Panc1 (cell line): ENCODE results near the gene AZGP1. TPM values are rescaled to one million over a fixed set of nuclear protein-coding genes. Genes with fewer than 3 reads are reported as not detected.
"Not testable (repeated sequence)": the region's sequence is repeated elsewhere in the genome, so short reads cannot be mapped to it uniquely, and the experiment has no call there.

Source experiments
- ATAC-seq: fragments of 200-7000 bp; cut with Tn5 transposase; 2 replicates; pipeline ENCODE4 v1.9.1; 2020; ENCODE audit warnings: mild to moderate bottlenecking, moderate library complexity
- BruUV-seq: library from RNA; stranded (reverse); fragments of 400-500 nt; replicated peaks from 2 replicates; lab custom pipeline; 2021; lab: Mats Ljungman, UMichigan
- CTCF ChIA-PET: fragments of 300-600 bp; sonication (Branson Sonifier 250); formaldehyde crosslinking; loops from one replicate; lab custom pipeline; 2022; ENCODE audit warnings: antibody characterized with exemption; lab: Charles Lee
- POLR2A ChIA-PET: fragments of 300-600 bp; sonication (Branson Sonifier 250); formaldehyde crosslinking; loops from one replicate; lab custom pipeline; 2022; ENCODE audit warnings: antibody characterized with exemption; lab: Charles Lee
- DNase-seq: peaks from one replicate; pipeline ENCODE4 v3.0.0-alpha.2; 2010; ENCODE audit warnings: low read depth, low spot score
- H3K27ac ChIP-seq: 2 replicates; pipeline ENCODE4 v1.5.1; 2011; ENCODE audit warnings: mild to moderate bottlenecking, low read length, inconsistent platforms
- H3K27me3 ChIP-seq: fragments of 200-500 bp; sonication (Bioruptor generic); 2 replicates; pipeline ENCODE4 v1.6.0; 2014; ENCODE audit warnings: low read length, inconsistent platforms; ENCODE audit not compliant: control insufficient read depth, insufficient read depth
- H3K36me3 ChIP-seq: fragments of 200-500 bp; sonication (Bioruptor generic); 2 replicates; pipeline ENCODE4 v1.5.1; 2014; ENCODE audit warnings: inconsistent platforms, mild to moderate bottlenecking, low read length, moderate library complexity; ENCODE audit not compliant: control insufficient read depth, insufficient read depth
- H3K4me1 ChIP-seq: 2 replicates; pipeline ENCODE4 v1.5.1; 2011; ENCODE audit warnings: inconsistent platforms, mild to moderate bottlenecking, low read length, moderate library complexity; ENCODE audit not compliant: control insufficient read depth, insufficient read depth
- H3K4me3 ChIP-seq, 2 experiments: 2 replicates each; pipeline ENCODE4 v1.5.1; 2011 to 2012; ENCODE audit warnings: low read depth in 2 of 2, low read length in 2 of 2, mild to moderate bottlenecking in 2 of 2, inconsistent platforms in 1 of 2, moderate library complexity in 1 of 2
- H3K9me3 ChIP-seq: fragments of 200-500 bp; sonication (Bioruptor generic); 2 replicates; pipeline ENCODE4 v1.5.1; 2014; ENCODE audit warnings: low read depth, mild to moderate bottlenecking, inconsistent platforms, low read length, moderate library complexity; ENCODE audit not compliant: control insufficient read depth, insufficient read depth
- POLR2AphosphoS5 ChIP-seq: IDR thresholded peaks from 2 replicates; pipeline ENCODE4 v1.6.1; 2012; ENCODE audit warnings: mild to moderate bottlenecking, low read depth, low read length, moderate library complexity
- SIN3A ChIP-seq: IDR thresholded peaks from 2 replicates; pipeline ENCODE4 v1.6.1; 2012; ENCODE audit warnings: low read depth, mild to moderate bottlenecking, low read length, moderate library complexity, borderline replicate concordance; ENCODE audit not compliant: insufficient read depth
- TCF7L2 ChIP-seq: IDR thresholded peaks from 2 replicates; pipeline ENCODE4 v1.6.1; 2011; ENCODE audit warnings: mild to moderate bottlenecking, low read depth, low read length, inconsistent platforms
- in situ Hi-C: cut with HindIII; loops from 2 replicates; pipeline ENCODE4 v1.10.0; 2016; ENCODE audit warnings: low sequenced_read_pairs, low pct_unique_long_range_greater_than_20kb
- intact Hi-C: fragments of 100-400 bp; cut with micrococcal nuclease; formaldehyde crosslinking; loops from one replicate; pipeline ENCODE4 v1.10.0; 2022; ENCODE audit not compliant: unreplicated experiment
- total RNA-seq: library from RNA; stranded (reverse); gene quantifications from one replicate; pipeline ENCODE4 v1.2.1, GENCODE V29; 2021; ENCODE audit not compliant: unreplicated experiment
- TF ChIP-seq, protein P1 (sequence below), 2 experiments: IDR thresholded peaks; 2 replicates each; pipeline ENCODE4 v1.6.1; 2011 to 2012; ENCODE audit warnings: low read depth in 2 of 2, control low read depth in 1 of 2, low read length in 1 of 2, mild to moderate bottlenecking in 1 of 2, moderate library complexity in 1 of 2; ENCODE audit not compliant: insufficient read depth in 1 of 2
- TF ChIP-seq, protein P2 (sequence below): fragments of 450-650 bp; IDR thresholded peaks from 2 replicates; pipeline ENCODE4 v1.5.1; 2017; ENCODE audit warnings: mild to moderate bottlenecking

The AZGP1 gene
- total RNA-seq, 1 experiment from 2014 or later, result 0.49 TPM

DNA sequence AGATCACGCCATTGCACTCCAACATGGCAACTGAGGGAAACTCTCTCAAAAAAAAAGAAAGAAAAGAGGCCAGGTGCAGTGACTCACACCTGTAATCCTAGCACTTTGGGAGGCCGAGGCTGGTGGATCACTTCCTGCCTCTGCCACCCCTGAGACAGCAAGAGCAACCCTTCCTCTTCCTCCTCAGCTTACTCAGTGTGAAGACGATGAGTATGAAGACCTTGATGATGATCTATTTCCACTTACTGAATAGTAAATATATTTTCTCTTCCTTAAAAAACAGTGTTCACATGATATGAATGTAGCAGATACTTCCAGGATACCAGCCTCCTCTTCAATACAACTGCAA lies 37.5 kb upstream of the AZGP1 start:
- CTCF ChIA-PET, result no interaction called here
- no peaks in the 10 kb centered on the region for H3K9me3 ChIP-seq
- no TSS peak for BruUV-seq
- no peak for DNase-seq
- no peak for ATAC-seq
- H3K4me3 ChIP-seq, result no peak overlapping the region
- no peak overlapping the region for H3K27ac ChIP-seq
- H3K4me1 ChIP-seq, result peaks cover 23% of the 10 kb centered on the region
- H3K36me3 ChIP-seq, result no peaks in the 10 kb centered on the region; the same call in 1 of the 2 replicates
- intact Hi-C loops (no loop called here), in situ Hi-C loops (no loop called here)
- POLR2A ChIA-PET, result no interaction called here
- no peak for TF ChIP-seq POLR2AphosphoS5
- no peak for TF ChIP-seq SIN3A
- TF ChIP-seq, protein P1, sequence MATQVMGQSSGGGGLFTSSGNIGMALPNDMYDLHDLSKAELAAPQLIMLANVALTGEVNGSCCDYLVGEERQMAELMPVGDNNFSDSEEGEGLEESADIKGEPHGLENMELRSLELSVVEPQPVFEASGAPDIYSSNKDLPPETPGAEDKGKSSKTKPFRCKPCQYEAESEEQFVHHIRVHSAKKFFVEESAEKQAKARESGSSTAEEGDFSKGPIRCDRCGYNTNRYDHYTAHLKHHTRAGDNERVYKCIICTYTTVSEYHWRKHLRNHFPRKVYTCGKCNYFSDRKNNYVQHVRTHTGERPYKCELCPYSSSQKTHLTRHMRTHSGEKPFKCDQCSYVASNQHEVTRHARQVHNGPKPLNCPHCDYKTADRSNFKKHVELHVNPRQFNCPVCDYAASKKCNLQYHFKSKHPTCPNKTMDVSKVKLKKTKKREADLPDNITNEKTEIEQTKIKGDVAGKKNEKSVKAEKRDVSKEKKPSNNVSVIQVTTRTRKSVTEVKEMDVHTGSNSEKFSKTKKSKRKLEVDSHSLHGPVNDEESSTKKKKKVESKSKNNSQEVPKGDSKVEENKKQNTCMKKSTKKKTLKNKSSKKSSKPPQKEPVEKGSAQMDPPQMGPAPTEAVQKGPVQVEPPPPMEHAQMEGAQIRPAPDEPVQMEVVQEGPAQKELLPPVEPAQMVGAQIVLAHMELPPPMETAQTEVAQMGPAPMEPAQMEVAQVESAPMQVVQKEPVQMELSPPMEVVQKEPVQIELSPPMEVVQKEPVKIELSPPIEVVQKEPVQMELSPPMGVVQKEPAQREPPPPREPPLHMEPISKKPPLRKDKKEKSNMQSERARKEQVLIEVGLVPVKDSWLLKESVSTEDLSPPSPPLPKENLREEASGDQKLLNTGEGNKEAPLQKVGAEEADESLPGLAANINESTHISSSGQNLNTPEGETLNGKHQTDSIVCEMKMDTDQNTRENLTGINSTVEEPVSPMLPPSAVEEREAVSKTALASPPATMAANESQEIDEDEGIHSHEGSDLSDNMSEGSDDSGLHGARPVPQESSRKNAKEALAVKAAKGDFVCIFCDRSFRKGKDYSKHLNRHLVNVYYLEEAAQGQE (IDR thresholded peaks at IDR 0.05; ENCODE audit: insufficient read depth in 1 of 2, low read depth in 2 of 2, low read length in 1 of 2), result no peak
- TF ChIP-seq, protein P2, sequence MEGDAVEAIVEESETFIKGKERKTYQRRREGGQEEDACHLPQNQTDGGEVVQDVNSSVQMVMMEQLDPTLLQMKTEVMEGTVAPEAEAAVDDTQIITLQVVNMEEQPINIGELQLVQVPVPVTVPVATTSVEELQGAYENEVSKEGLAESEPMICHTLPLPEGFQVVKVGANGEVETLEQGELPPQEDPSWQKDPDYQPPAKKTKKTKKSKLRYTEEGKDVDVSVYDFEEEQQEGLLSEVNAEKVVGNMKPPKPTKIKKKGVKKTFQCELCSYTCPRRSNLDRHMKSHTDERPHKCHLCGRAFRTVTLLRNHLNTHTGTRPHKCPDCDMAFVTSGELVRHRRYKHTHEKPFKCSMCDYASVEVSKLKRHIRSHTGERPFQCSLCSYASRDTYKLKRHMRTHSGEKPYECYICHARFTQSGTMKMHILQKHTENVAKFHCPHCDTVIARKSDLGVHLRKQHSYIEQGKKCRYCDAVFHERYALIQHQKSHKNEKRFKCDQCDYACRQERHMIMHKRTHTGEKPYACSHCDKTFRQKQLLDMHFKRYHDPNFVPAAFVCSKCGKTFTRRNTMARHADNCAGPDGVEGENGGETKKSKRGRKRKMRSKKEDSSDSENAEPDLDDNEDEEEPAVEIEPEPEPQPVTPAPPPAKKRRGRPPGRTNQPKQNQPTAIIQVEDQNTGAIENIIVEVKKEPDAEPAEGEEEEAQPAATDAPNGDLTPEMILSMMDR, result no peak
- TF ChIP-seq TCF7L2, result no peak
- no peaks in the 10 kb centered on the region for H3K27me3 ChIP-seq

DNA sequence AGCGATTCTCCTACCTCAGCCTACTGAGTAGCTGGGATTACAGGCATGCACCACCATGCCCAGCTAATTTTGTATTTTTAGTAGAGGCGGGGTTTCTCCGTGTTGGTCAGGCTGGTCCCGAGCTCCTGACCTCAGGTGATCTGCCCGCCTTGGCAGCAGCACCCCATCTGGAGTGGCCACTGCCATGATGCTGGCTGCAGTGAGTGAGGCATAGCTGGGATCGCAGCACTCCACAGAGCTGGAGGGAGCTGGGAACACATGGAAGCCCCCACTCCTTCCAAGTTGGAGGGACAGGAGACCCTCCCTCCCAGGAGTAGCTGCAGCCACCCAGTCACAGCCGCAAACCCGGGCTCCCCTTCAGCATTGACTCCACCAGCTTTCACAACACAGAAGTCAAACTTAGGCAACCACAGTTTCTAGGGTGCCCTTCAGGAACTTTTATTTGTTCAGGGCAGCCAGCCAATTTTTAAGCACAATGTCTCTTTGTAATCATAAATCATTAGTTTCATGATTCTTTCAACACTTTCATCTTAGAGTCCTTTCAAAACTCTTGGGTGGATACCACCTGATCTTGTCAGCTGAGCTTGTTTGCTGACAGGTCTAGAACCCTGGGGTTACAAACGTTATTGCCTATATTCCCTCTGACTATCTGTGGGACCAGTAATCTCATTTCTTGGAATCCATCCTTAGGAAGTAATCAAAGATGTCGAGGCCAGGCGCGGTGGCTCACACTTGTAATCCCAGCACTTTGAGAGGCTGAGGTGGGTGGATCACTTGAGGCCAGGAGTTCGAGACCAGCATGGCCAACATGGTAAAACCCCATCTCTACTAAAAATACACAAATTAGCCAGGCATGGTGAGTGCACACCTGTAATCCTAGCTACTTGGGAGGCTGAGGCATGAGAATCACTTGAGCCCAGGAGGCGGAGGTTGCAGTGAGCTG lies 36.8 kb upstream of the AZGP1 start:
- H3K27ac ChIP-seq, POLR2A ChIA-PET, H3K9me3 ChIP-seq, ATAC-seq, intact Hi-C loops, H3K4me3 ChIP-seq, BruUV-seq, in situ Hi-C loops, H3K36me3 ChIP-seq, CTCF ChIA-PET, DNase-seq, H3K27me3 ChIP-seq: not testable (repeated sequence)
- peaks cover 21% of the 10 kb centered on the region for H3K4me1 ChIP-seq

DNA sequence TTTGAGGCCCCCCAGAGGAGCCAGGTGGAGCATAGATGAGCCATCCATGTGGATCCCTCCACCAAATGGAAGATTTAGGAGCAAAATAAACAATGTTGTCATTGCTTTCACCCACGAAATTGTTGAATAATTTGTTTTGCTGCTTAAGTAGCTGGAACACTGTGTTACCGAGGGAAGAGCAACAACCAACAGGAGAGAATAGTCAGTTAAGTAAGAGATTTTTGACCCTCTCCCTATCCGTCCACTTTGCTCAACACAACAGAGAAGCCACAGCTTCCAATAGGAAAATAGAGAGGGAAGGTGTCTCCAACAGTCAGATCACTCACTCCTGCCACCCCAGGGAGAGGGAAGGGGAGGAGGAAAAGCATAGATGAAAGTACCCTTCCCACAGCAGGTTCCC lies 35.7 kb upstream of the AZGP1 start:
- POLR2A ChIA-PET, result no interaction called here
- DNase-seq (no peak), ATAC-seq (no peak)
- peaks cover 11% of the 10 kb centered on the region; the same call in 1 of the 2 replicates for H3K4me1 ChIP-seq
- H3K36me3 ChIP-seq, result no peaks in the 10 kb centered on the region; the same call in 1 of the 2 replicates
- no peak overlapping the region for H3K27ac ChIP-seq
- intact Hi-C loops (no loop called here), in situ Hi-C loops (no loop called here)
- no peaks in the 10 kb centered on the region for H3K9me3 ChIP-seq
- no TSS peak for BruUV-seq
- TF ChIP-seq, protein P1 (IDR thresholded peaks at IDR 0.05; ENCODE audit: insufficient read depth in 1 of 2, low read depth in 2 of 2, low read length in 1 of 2), result no peak
- TF ChIP-seq, protein P2, result no peak
- TF ChIP-seq POLR2AphosphoS5 (no peak), SIN3A (no peak), TCF7L2 (no peak)
- H3K27me3 ChIP-seq, result no peaks in the 10 kb centered on the region
- no peak overlapping the region for H3K4me3 ChIP-seq
- CTCF ChIA-PET, result no interaction called here
